22Rv1 (cell line): ENCODE data around the gene PLPP7.

Experiments
- ZFX ChIP-seq: fragments of 450-650 bp; IDR thresholded peaks from 2 replicates; pipeline ENCODE4 v1.6.1; 2017; ENCODE audit warnings: antibody characterized with exemption, borderline replicate concordance
- TF ChIP-seq, protein P1 (sequence below): fragments of 450-650 bp; IDR thresholded peaks from 2 replicates; pipeline ENCODE4 v1.5.1; 2017; ENCODE audit warnings: mild to moderate bottlenecking

DNA sequence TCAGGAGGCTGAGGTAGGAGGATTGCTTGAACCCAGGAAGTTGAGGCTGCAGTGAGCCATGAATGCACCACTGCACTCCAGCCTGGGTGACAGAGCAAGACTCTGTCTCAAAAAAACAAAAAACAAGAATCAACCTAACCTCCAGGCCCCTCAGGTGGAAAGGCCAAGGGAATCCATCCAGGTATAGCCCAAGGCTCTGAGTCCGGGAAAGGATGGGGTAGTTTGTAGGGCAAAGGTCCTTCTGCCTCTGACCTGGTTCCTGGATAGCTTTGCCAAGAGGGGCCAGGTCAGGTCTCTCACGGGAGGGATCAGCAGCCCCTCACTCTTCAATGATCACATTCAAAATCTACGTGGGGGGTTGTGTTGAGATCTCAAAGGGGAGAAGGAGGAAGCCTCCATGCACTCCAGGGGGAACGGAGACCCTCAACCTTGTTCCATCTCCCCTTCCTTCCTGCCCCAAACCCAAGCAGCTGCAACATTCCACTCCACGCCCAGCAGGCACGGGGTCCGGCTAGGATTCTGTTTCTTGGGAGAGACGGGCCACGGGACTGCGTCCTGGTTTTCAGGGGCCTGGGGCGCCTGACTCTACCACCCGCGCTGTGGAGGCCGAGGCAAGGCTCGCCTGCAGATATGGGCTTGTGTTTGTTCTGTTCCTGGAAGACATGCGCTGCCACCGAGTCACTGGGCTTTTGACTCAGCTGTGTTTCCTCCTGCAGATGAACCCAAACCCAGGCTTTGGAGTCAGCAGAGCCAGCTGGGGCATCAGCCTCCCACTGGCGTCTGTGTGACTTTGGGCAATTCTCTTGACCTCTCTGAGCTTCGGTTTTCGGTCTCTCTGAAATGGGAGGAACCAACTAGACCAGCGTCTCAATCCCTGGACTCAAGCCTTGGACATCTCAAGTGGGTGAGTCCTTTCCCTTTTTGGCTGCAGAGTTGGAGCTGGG is 35.5 kb downstream of the PLPP7 start:
- TF ChIP-seq, protein P1, sequence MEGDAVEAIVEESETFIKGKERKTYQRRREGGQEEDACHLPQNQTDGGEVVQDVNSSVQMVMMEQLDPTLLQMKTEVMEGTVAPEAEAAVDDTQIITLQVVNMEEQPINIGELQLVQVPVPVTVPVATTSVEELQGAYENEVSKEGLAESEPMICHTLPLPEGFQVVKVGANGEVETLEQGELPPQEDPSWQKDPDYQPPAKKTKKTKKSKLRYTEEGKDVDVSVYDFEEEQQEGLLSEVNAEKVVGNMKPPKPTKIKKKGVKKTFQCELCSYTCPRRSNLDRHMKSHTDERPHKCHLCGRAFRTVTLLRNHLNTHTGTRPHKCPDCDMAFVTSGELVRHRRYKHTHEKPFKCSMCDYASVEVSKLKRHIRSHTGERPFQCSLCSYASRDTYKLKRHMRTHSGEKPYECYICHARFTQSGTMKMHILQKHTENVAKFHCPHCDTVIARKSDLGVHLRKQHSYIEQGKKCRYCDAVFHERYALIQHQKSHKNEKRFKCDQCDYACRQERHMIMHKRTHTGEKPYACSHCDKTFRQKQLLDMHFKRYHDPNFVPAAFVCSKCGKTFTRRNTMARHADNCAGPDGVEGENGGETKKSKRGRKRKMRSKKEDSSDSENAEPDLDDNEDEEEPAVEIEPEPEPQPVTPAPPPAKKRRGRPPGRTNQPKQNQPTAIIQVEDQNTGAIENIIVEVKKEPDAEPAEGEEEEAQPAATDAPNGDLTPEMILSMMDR = no peak
- TF ChIP-seq ZFX = no peak
